GM12891 (cell line): ENCODE results near the gene GNL1.
"Not testable (repeated sequence)": the region's sequence is repeated elsewhere in the genome, so short reads cannot be mapped to it uniquely, and the experiment has no call there.

ENCODE experiments used
- POLR2A ChIP-seq: IDR thresholded peaks from 2 replicates; pipeline ENCODE4 v1.6.1; 2011; ENCODE audit warnings: low read depth, low read length, control low read depth
- POLR2AphosphoS5 ChIP-seq: IDR thresholded peaks from 2 replicates; pipeline ENCODE4 v1.6.1; 2011; ENCODE audit warnings: low read depth, low read length, control low read depth
- POU2F2 ChIP-seq: IDR thresholded peaks from 2 replicates; pipeline ENCODE4 v1.6.1; 2011; ENCODE audit warnings: low read depth, mild to moderate bottlenecking, control low read depth, low read length, moderate library complexity

DNA sequence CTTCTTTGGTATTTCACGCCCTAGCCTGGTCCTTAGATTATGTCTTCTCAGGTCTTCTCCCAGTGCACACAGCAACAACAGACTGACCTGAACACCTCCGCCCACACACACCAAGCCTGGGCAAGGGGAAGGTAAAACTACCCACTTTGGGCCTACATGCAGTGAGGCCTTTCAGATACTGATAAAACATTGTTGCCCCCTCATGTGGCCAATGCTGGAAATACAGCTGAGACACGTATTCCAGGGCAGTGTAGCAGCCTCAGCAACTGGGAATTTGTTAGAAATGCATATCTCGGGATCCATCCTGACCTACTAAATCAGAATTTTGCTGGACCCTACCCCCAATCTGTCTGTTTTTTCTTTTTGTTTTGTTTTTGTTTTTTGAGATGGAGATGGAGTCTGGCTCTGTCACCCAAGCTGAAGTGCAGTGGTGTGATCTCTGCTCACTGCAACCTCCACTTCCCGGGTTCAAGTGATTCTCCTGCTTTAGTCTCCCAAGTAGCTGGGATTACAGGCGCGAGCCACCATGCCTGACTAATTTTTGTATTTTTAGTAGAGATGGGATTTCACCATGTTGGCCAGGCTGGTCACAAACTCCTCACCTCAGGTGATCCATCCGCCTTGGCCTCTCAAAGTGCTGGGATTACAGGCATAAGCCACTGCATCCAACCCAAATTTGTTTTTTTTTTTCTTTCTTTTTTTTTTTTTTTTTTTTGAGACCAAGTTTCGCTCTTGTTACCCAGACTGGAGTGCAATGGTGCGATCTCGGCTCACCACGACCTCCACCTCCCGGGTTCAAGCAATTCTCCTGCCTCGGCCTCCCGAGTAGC, 41.2 kb upstream of the GNL1 start:
- not testable (repeated sequence) for TF ChIP-seq POLR2AphosphoS5, POLR2A, POU2F2
